Osteocyte (in vitro differentiated cells): ENCODE measurements around the gene ZNF277. TPM values are rescaled to one million over a fixed set of nuclear protein-coding genes. Genes with fewer than 3 reads are reported as not detected.

ENCODE experiments used
- DNase-seq: peaks from one replicate; pipeline ENCODE4 v3.0.0; 2021; ENCODE audit warnings: mixed read lengths; ENCODE audit not compliant: unreplicated experiment; ENCODE audit errors: extremely low spot score
- H3K27ac Mint-ChIP-seq: one replicate; pipeline ENCODE4 v1.8.0; 2021; ENCODE audit warnings: mild to moderate bottlenecking, mixed read lengths; ENCODE audit not compliant: unreplicated experiment
- H3K27me3 Mint-ChIP-seq: one replicate; pipeline ENCODE4 v1.8.0; 2021; ENCODE audit warnings: mixed read lengths; ENCODE audit not compliant: unreplicated experiment
- H3K36me3 Mint-ChIP-seq: one replicate; pipeline ENCODE4 v1.8.0; 2021; ENCODE audit warnings: mixed read lengths; ENCODE audit not compliant: unreplicated experiment
- H3K4me1 Mint-ChIP-seq: one replicate; pipeline ENCODE4 v1.8.0; 2021; ENCODE audit warnings: mixed read lengths; ENCODE audit not compliant: unreplicated experiment
- H3K4me3 Mint-ChIP-seq: one replicate; pipeline ENCODE4 v1.8.0; 2021; ENCODE audit warnings: mild to moderate bottlenecking, moderate library complexity, mixed read lengths; ENCODE audit not compliant: unreplicated experiment
- H3K9me3 Mint-ChIP-seq: one replicate; pipeline ENCODE4 v1.8.0; 2021; ENCODE audit warnings: mixed read lengths; ENCODE audit not compliant: unreplicated experiment
- total RNA-seq: library from RNA; stranded (reverse); gene quantifications from 2 replicates; pipeline ENCODE4 v1.2.1, GENCODE V29; 2021
- TF ChIP-seq, protein P1 (sequence below): fragments of 200-600 bp; sonication (generic); IDR thresholded peaks from 2 replicates; pipeline ENCODE4 v1.5.0; 2021; ENCODE audit warnings: antibody characterized with exemption, mild to moderate bottlenecking, moderate library complexity

ZNF277 gene
- total RNA-seq, 1 donor from 2014 or later, result 28.1 TPM

DNA sequence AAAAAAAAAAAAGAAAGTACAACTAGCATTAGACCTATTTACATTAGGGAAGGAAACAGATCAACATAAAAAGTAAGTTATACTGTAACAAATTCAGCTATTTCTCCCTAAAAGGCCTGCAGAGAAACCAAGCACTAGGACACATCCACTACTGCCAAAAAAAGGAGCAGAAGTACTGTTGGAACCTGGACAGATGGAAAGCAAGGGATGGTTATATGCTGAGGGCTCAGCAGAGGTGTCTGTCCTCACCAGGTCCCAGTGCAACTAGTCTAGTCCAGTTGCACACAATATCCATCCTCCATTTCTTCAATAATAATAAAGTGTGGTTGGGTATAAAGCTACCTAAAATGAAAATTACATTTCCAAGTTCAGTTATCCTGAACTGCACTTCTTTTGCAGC lies 140.6 kb downstream of the ZNF277 start:
- Mint-ChIP-seq H3K9me3 (peaks cover 4% of the 10 kb centered on the region), H3K27me3 (no peaks in the 10 kb centered on the region), H3K4me1 (peaks cover 12% of the 10 kb centered on the region), H3K36me3 (peaks cover 34% of the 10 kb centered on the region), H3K27ac (no peak overlapping the region), H3K4me3 (no peak overlapping the region)
- no peak for DNase-seq
- TF ChIP-seq, protein P1, sequence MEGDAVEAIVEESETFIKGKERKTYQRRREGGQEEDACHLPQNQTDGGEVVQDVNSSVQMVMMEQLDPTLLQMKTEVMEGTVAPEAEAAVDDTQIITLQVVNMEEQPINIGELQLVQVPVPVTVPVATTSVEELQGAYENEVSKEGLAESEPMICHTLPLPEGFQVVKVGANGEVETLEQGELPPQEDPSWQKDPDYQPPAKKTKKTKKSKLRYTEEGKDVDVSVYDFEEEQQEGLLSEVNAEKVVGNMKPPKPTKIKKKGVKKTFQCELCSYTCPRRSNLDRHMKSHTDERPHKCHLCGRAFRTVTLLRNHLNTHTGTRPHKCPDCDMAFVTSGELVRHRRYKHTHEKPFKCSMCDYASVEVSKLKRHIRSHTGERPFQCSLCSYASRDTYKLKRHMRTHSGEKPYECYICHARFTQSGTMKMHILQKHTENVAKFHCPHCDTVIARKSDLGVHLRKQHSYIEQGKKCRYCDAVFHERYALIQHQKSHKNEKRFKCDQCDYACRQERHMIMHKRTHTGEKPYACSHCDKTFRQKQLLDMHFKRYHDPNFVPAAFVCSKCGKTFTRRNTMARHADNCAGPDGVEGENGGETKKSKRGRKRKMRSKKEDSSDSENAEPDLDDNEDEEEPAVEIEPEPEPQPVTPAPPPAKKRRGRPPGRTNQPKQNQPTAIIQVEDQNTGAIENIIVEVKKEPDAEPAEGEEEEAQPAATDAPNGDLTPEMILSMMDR, result no peak

- Mint-ChIP-seq H3K27ac (no peak overlapping the region), H3K27me3 (no peaks in the 10 kb centered on the region), H3K4me1 (peaks cover 14% of the 10 kb centered on the region), H3K36me3 (peaks cover 12% of the 10 kb centered on the region), H3K9me3 (no peaks in the 10 kb centered on the region), H3K4me3 (no peak overlapping the region)
- no peak for DNase-seq
- TF ChIP-seq, protein P1, result no peak
These were observed 144.1 kb downstream of the ZNF277 start for GRCh38 chr7:112350585-112350984.

DNA sequence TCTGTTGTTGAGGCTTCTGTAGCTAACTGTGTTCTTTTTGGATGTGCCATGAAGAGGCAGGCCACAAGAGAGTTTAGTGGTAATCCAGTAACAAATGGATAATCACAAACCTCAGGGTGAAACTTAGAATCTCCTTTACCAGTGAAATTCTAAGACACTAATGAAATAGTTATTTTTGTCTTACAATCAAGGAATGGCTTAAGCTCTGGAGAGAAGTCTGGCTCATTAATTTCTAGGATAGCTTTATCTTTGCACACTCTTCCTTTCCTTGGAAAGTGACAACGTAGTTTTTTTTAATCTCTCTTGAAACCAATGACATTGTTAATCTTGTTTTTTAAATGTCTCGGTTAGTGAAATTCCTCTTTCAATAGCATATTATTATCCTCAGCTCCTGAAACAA lies 150.1 kb downstream of the ZNF277 start:
- no peak overlapping the region for H3K4me3 Mint-ChIP-seq
- peaks cover 15% of the 10 kb centered on the region for H3K4me1 Mint-ChIP-seq
- TF ChIP-seq, protein P1, result no peak
- H3K9me3 Mint-ChIP-seq, result peaks cover 8% of the 10 kb centered on the region
- peaks cover 3% of the 10 kb centered on the region for H3K36me3 Mint-ChIP-seq
- H3K27me3 Mint-ChIP-seq, result no peaks in the 10 kb centered on the region
- DNase-seq, result no peak
- no peak overlapping the region for H3K27ac Mint-ChIP-seq

DNA sequence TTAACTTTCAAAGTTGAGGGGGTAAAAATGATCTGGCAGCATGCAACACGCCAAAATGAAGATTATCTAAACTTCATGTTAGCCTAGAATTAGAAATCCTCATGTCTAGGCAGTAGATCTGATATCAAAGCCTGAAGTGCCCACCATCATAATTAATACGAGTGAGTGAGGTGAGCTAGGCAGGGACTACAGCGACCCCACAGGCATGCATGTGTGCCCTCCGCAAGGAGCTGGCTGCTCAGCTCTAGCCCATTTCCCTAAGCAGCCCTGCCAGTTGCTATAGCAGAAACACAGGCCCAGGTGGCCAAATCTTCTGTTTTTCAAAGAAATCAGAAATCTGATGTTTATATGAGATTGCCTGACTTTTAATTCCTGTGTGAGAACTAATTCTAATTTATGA lies 150.6 kb downstream of the ZNF277 start:
- no peak overlapping the region for H3K4me3 Mint-ChIP-seq
- TF ChIP-seq, protein P1, result no peak
- DNase-seq, result no peak
- peaks cover 16% of the 10 kb centered on the region for H3K4me1 Mint-ChIP-seq
- peaks cover 8% of the 10 kb centered on the region for H3K9me3 Mint-ChIP-seq
- no peaks in the 10 kb centered on the region for H3K27me3 Mint-ChIP-seq
- peaks cover 3% of the 10 kb centered on the region for H3K36me3 Mint-ChIP-seq
- H3K27ac Mint-ChIP-seq, result no peak overlapping the region

DNA sequence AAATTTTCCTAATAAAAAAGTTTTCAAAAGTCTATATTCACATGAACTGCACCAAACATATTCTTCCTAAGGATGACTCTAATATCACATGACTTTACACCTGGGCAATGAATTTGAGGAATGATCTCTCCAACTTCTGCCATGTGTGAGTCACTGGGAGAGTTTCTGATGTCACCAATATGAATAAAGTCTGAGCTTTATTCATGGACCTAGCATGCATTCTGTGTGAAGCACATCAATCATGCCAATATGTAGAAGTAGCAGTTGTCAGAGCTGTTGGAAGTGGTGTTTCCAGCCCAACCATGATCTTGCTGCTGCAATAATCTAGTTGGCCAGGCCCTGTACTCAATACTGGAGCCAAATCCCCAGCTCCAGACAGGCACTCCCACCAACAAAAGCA lies 152.0 kb downstream of the ZNF277 start:
- Mint-ChIP-seq H3K36me3 (peaks cover 3% of the 10 kb centered on the region), H3K9me3 (peaks cover 8% of the 10 kb centered on the region), H3K27ac (no peak overlapping the region), H3K4me3 (no peak overlapping the region), H3K27me3 (no peaks in the 10 kb centered on the region), H3K4me1 (peaks cover 23% of the 10 kb centered on the region)
- TF ChIP-seq, protein P1, result no peak
- no peak for DNase-seq
